DMS53 treated with DMSO at 0.1 percent for 48 hours (cell line): ENCODE results near the gene PTTG1IP.
A peak's percentile ranks its signal among the peaks of the same experiment; 100 is the strongest.

Experiments used
- DNase-seq: peaks from one replicate; lab custom pipeline; 2025; ENCODE audit not compliant: unreplicated experiment; lab: John Stamatoyannopoulos, UW

Gene PTTG1IP

GRCh38 chr21:44803651-44804050 lies 69.8 kb downstream of the PTTG1IP start:
- no peak for DNase-seq

- DNase-seq, result no peak
Measured at GRCh38 chr21:44802396-44803153, 70.9 kb downstream of the PTTG1IP start.

GRCh38 chr21:44801468-44802395 lies 71.8 kb downstream of the PTTG1IP start, which contains the start of gene UBE2G2:
TSS of gene UBE2G2 (minus strand) at chr21:44801820. CDS start at chr21:44801748, 72 bp downstream.
- DNase-seq, result peak; percentile 36

GRCh38 chr21:44800971-44801467 lies 72.5 kb downstream of the PTTG1IP start:
- DNase-seq, result peak; percentile 5

- DNase-seq, result no peak
Measured at GRCh38 chr21:44800103-44800502, 73.4 kb downstream of the PTTG1IP start.

GRCh38 chr21:44799646-44800045 lies 73.8 kb downstream of the PTTG1IP start:
- DNase-seq, result no peak
